Measurements from ENCODE around the gene TNNI3K.

Gene TNNI3K

DNA sequence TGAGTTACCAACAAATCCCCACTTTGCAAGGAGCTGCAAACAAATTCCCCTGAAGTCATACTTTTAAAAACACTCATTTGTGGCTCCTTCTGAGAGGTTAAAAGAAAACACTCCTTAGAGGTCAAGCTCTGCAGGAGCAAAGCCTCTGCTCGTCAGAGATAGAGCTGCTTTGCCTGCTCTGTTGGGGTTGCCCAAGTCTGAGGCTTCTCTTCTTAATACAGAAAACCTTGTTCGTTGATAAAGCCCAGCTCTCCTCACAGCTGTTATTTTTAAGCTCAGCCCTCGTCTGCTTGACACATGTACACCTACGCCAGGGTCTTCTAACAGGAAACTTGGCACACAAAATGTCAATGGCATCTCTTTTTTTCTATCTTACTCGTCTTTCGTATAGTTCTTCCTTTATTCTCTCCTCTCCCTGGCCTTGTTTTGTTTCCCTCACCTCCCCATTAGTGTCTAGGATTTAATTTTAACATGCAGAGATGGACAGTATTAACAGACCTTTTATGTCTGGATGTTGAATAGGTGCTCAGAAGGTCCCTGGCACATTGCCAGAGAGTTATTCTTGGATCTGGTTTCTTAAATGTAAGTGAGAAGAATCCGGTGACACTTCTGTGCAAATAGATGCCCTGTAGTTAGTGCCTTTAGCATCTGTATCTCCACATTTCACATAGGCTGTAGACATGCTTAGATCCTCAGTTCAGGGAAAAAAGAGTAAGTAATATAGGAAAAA lies 191.2 kb downstream of the TNNI3K start:
- no peak overlapping the region for H3K4me3 ChIP-seq (ENCODE audit: low read length)

DNA sequence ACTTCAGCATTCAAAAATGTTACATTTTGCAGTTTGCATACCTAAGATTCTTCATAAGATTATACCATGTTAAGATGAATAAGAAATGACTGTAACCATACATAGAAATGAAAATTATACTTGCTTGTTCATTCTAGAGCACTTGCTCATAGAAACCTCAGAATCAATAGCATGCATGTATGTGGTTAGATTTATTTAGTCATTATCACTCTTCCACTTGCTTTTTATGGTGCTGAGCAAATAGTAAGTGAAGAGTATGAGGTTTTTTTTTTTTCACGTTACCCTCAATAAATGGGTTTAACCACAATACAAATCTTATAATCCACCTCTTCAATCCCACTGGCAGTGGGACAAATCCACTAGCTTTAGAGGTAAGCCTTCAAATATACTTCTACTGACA lies 192.5 kb downstream of the TNNI3K start:
- H3K4me3 ChIP-seq (ENCODE audit: low read length): no peak overlapping the region
- no peak for TF ChIP-seq ZNF274 (IDR thresholded peaks at IDR 0.05; ENCODE audit: low read depth, low read length)

More for the DNA sequence above, 191.2 kb downstream of the TNNI3K start:
- TF ChIP-seq ZNF274 (IDR thresholded peaks at IDR 0.05; ENCODE audit: low read depth, low read length): no peak

DNA sequence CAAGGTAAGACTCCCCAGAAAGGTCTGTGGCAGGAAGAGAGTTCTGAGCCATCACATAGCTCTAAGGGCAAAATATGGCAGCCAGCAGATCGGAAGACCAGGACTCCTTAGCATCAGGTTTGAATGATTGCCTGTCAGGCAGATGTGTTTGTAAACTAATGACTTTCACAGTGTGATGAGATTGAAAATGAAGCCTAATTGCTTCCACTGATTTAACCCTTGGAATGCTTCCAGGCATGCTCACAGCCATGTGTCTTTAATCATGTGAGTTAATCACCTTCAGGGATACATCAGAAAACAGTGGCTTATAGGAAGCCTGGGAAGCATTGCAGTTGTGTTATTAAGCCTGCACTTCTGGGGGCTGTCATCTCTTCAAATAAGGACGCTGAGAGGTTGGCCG lies 194.4 kb downstream of the TNNI3K start:
- TF ChIP-seq ZNF274 (IDR thresholded peaks at IDR 0.05; ENCODE audit: low read depth, low read length): no peak
- H3K4me3 ChIP-seq (ENCODE audit: low read length): no peak overlapping the region

DNA sequence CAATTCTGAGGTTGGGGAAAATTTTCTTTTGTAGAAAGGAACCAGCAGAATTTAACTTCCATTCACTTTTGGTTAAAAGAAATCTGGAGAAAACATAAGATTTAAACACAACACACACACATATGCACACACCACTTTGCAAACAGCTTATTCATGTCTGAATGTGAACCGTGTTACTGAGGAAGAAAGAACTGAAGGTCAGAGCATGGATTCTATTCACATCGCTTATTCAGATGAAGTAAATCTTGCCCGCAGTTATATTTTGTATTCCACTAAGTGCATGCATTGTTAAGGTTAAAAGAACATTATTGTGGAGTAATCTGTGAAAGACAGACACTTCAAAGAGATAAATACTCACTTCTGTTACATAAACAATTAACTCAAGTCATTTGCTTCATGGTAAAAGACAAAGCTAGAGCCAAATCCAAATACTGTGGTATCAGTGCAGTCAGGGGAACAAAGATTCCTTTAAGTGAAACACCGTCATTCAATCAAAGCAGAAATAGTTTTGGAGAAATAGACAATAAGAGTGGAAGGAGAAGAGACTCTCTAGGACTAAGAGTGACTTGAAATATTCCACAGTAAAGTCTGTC lies 195.3 kb downstream of the TNNI3K start:
- TF ChIP-seq ZNF274 (IDR thresholded peaks at IDR 0.05; ENCODE audit: low read depth, low read length): no peak
- H3K4me3 ChIP-seq (ENCODE audit: low read length): no peak overlapping the region

DNA sequence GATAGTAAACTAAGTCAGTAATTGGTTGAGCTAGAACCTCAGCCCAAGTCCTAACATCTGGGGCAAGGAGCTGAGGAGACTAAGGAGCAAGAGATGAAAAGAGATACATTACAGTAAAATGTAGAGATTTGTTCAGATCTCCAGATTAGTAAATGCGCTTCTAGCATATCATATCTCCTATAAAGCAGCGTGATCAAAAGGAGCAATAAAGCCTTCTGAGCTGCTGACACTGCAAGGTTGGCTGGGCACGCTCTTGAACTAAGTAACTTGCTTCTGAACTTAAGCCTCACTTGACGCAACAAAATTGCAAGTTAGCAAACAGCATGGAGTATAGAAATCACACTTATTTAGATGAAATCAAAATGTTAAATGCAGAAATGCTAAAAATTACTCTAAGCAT lies 196.3 kb downstream of the TNNI3K start:
- no peak for TF ChIP-seq ZNF274 (IDR thresholded peaks at IDR 0.05; ENCODE audit: low read depth, low read length)
- no peak overlapping the region for H3K4me3 ChIP-seq (ENCODE audit: low read length)

DNA sequence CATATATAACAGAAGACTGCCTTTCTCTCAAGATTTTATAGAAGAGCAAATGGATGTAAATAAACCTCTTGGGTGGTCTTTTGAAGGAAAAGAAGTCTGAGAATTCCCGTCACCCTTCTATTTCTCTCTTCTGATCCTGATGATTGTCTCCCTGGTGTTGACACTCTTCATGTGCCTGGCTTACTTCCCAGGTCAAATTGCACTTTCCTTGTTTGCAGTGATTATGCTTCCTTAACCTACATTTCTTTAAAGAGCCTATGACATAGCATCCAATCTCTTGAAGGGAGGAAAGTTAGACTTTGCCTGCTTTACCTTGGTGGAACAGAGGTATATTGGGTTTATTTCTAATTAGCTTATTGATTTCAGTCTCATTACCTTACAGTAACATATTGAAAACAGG lies 197.1 kb downstream of the TNNI3K start:
- no peak overlapping the region for H3K4me3 ChIP-seq (ENCODE audit: low read length)
- no peak for TF ChIP-seq ZNF274 (IDR thresholded peaks at IDR 0.05; ENCODE audit: low read depth, low read length)

DNA sequence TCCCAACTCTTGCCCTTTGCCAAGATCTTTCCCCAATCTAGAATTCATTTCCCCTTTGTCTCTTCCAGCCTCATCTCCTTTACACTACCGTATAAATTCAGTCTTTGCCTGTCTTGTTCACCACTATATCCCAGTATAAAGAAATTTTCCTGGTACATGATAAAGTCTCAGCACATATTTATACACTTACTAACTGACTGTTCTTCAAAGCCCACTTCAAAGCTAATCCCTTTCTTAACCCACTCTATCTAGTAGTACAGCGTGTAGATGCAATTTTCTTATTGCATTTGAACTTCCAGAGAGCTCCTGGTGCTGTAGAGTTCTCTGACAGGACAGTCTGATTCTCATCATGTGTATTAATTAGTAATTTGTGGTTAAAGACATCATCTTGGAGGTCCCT lies 199.1 kb downstream of the TNNI3K start:
- H3K4me3 ChIP-seq (ENCODE audit: low read length): no peak overlapping the region
- no peak for TF ChIP-seq ZNF274 (IDR thresholded peaks at IDR 0.05; ENCODE audit: low read depth, low read length)

DNA sequence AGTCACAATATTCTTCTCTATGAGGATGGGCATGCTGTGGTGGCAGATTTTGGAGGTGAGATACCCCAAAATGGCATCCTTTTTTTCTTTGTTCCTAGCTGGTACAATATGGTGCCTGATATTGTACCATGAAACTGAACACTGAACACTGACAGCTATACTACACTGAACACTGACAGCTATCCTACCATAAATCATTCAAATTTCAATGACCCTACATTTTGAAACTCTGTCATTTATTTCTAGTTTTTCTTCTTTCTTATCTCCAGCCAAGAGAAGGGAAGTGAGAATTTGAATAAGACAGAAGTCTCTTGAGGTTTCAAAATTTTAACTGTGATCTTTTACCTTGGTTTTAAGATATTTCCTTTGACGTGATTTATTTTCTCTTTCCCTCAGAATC lies 200.9 kb downstream of the TNNI3K start:
- TF ChIP-seq ZNF274 (IDR thresholded peaks at IDR 0.05; ENCODE audit: low read depth, low read length): no peak
- H3K4me3 ChIP-seq (ENCODE audit: low read length): no peak overlapping the region

DNA sequence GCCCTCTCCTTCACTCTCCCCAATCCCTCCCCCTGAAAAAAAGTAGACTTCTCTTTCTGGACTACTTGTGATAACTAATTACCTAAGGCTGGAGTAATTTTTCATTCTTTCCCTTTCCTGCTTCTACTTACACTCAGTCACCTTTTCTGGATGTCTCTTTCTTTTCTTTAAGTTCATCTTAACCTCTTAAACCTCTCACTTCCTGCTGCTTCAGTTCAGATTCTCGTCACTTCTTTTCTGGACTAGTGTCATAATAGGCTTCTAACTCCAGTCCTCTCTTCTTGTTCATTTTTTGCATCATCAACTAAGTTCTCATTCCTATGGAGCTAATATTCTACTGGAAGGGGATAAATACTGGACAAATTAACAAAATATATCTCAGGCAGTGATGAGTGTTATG lies 201.8 kb downstream of the TNNI3K start:
- H3K4me3 ChIP-seq (ENCODE audit: low read length): no peak overlapping the region
- TF ChIP-seq ZNF274 (IDR thresholded peaks at IDR 0.05; ENCODE audit: low read depth, low read length): no peak

DNA sequence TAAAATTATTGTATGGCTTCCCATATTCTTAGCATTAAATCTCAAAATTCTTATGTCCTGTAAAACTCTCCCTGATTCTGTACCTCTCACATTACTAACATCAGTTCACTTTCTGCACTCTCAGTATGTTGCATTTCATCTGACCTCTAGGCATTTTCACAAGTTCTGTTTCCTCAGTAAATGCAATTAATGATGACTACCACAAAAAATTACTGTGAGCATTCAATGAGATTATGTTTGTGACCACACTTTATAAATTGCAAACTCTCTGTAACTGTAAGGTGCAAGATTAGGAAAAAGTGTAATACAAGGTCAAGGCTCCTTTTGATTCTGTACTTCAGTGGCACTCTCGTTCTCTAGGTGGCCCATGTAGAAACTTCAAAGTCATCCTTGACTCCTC lies 216.8 kb downstream of the TNNI3K start:
- H3K4me3 ChIP-seq (ENCODE audit: low read length): no peak overlapping the region
- no peak for TF ChIP-seq ZNF274 (IDR thresholded peaks at IDR 0.05; ENCODE audit: low read depth, low read length)

DNA sequence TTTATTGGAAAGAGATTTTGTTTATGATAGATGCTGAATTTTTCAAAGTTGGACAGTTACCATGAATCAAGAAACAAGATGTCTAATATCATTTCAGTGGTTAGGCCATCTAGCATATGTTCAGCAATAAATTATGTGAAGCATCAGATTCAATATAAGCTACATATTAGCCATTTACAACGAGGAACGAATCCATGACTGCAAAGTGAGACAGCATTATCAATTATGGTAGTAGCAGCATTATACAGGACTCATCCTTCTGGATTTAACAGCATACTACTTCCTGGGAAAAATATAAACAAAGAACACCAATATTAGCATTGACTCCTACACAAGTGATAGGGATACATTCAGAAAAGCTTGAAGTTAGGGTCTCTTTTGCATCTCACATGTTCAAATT lies 218.1 kb downstream of the TNNI3K start:
- no peak for TF ChIP-seq ZNF274 (IDR thresholded peaks at IDR 0.05; ENCODE audit: low read depth, low read length)
- no peak overlapping the region for H3K4me3 ChIP-seq (ENCODE audit: low read length)

DNA sequence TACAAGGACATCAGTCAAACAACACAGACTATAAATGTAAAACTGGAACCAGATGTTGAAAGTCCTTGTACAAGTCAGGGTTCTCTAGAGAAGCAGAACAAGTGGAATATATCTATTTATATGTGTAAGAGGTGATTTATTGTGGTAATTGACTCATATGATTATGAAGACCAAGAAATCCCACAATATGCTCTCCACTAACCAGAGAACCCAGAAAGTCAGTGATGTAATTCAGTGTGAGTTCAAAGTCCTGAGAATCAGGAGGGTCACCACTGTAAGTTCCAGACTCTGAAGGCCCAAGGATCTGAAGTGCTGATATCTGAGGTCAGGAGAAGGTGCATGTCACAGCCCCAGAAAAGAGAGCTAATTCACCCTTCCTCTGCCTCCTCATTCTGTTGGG lies 220.2 kb downstream of the TNNI3K start:
- TF ChIP-seq ZNF274 (IDR thresholded peaks at IDR 0.05; ENCODE audit: low read depth, low read length): no peak
- H3K4me3 ChIP-seq (ENCODE audit: low read length): no peak overlapping the region

DNA sequence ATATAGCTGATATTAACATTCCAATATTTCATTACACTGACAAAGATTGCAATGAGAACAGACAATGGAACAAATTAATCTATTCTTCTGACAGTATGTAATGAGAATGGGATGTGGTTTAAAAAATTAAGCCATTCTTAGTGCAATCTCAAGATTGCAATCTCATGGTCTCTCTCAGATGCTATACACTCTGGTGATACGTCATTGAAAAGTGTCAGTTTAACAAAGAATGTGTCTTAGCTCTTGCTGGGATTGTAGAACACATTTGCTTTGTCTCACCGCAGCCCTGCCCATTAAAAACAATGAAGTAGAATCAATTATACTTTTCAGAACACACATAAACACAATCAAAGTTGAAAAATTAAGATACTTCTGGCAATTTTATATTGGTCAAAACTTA lies 222.1 kb downstream of the TNNI3K start:
- TF ChIP-seq ZNF274 (IDR thresholded peaks at IDR 0.05; ENCODE audit: low read depth, low read length): no peak

DNA sequence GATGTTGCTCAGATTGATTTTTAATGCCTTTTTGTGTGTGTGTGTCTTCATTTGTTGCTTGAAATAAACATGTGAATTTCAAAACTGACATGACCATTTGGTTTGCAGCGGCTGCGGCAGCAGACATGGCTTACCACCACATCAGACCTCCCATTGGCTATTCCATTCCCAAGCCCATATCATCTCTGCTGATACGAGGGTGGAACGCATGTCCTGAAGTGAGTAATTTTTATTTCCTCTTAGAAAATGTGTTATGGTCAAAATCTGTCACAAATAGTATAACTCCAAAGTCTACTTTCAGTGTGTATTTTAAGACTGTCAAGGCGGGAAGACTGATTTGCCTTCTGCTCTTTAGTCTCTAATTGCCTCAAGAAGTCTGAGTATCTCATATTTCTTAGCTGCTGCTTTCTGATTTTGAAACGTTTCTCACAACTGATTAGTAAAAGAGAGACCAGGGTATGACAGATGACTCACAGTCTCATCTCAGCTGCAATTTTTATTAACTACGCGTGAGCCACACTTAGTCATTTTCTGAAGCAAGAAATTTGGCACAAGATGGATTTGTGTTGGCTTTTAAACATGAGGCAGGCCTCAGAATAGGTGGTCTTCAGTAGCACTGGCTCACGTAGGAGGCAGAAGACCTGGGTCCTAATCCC lies 228.3 kb downstream of the TNNI3K start:
- TF ChIP-seq ZNF274 (IDR thresholded peaks at IDR 0.05; ENCODE audit: low read depth, low read length): no peak
- H3K4me3 ChIP-seq (ENCODE audit: low read length): no peak overlapping the region

More for the DNA sequence above, 222.1 kb downstream of the TNNI3K start:
- H3K4me3 ChIP-seq (ENCODE audit: low read length): no peak overlapping the region

DNA sequence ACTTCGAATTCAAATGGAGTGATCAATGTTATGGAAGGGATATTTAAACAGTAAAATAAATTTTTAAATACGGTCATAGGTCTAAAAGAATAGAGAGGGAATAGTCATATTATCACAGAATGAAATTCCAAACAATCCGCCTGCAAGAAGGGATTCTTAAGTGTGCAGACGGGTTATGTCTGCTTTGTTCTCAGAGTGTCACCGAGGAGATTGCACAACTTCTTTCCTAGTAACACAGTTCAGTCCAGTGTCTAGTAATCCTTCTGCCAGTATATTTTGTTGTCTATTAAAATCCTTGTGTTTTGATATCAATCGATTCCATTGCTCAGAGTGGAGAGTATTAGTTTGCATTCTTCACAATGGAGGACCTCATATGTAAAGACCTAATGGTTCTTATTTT lies 228.8 kb downstream of the TNNI3K start:
- TF ChIP-seq ZNF274 (IDR thresholded peaks at IDR 0.05; ENCODE audit: low read depth, low read length): no peak
- H3K4me3 ChIP-seq (ENCODE audit: low read length): no peak overlapping the region
